HCT116 (cell line): ENCODE results near the gene KCNK6. TPM values are rescaled to one million over a fixed set of nuclear protein-coding genes. Genes with fewer than 3 reads are reported as not detected.

Experiments used
- ATAC-seq: fragments of 200-7000 bp; cut with Tn5 transposase; 2 replicates; pipeline ENCODE4 v1.9.1; 2020; ENCODE audit warnings: mild to moderate bottlenecking, moderate library complexity
- BruUV-seq: library from RNA; stranded (reverse); fragments of 400-500 nt; replicated peaks from 2 replicates; lab custom pipeline; 2021; lab: Mats Ljungman, UMichigan
- CTCF ChIA-PET: fragments of 300-600 bp; sonication (Branson Sonifier 250); formaldehyde crosslinking; loops from one replicate; lab custom pipeline; 2021; ENCODE audit warnings: antibody characterized with exemption; lab: Charles Lee
- POLR2A ChIA-PET: fragments of 300-600, 350-600 bp; sonication (Branson Sonifier 250); formaldehyde crosslinking; loops from one replicate; lab custom pipeline; 2021; ENCODE audit warnings: antibody characterized with exemption; lab: Charles Lee
- RAD21 ChIA-PET, 2 experiments: fragments of 300-600 bp; sonication (Branson Sonifier 250); formaldehyde crosslinking; loops; one replicate each; lab custom pipeline; 2023; ENCODE audit warnings: low total read pairs in 2 of 2; ENCODE audit not compliant: uncharacterized antibody in 2 of 2, unreplicated experiment in 2 of 2, low non-redundant PET in 1 of 2; lab: Charles Lee
- DNase-seq: peaks from one replicate; pipeline ENCODE4 v3.0.0-alpha.2; 2010; ENCODE audit warnings: low read depth, low spot score
- H2AFZ ChIP-seq: fragments of 200-600 bp; shearing (Covaris generic), sonication (generic); 2 replicates; pipeline ENCODE4 v1.6.1; 2017; ENCODE audit warnings: low read depth, mixed run types, mixed read lengths, antibody characterized with exemption, low read length; ENCODE audit not compliant: poor library complexity, severe bottlenecking
- H3K27ac ChIP-seq: 2 replicates; pipeline ENCODE4 v1.5.1; 2012; ENCODE audit warnings: low read depth, low read length
- H3K27me3 ChIP-seq: fragments of 200-600 bp; sonication (generic); 2 replicates; pipeline ENCODE4 v1.6.1; 2016; ENCODE audit warnings: mixed run types, low read length, mixed read lengths; ENCODE audit not compliant: insufficient read depth
- H3K36me3 ChIP-seq, 2 experiments: fragments of 200-500 bp in 1 of 2; fragments of 200-600 bp in 1 of 2; sonication (Bioruptor generic) in 1 of 2; sonication (generic) in 1 of 2; 2 replicates each; pipeline versions ENCODE4 v1.5.1 to v1.6.1; 2014 to 2016; ENCODE audit warnings: low read length in 2 of 2, inconsistent platforms in 1 of 2, mixed read lengths in 1 of 2, mixed run types in 1 of 2; ENCODE audit not compliant: insufficient read depth in 2 of 2, control insufficient read depth in 1 of 2
- H3K4me1 ChIP-seq, 2 experiments: fragments of 200-600 bp in 1 of 2; sonication (generic) in 1 of 2; 2 replicates each; pipeline versions ENCODE4 v1.5.1 to v1.6.1; 2012 to 2017; ENCODE audit warnings: low read length in 2 of 2, inconsistent platforms in 1 of 2, mild to moderate bottlenecking in 1 of 2, mixed read lengths in 1 of 2, mixed run types in 1 of 2, moderate library complexity in 1 of 2; ENCODE audit not compliant: insufficient read depth in 2 of 2, control insufficient read depth in 1 of 2
- H3K4me2 ChIP-seq: fragments of 200-600 bp; sonication (generic); 2 replicates; pipeline ENCODE4 v1.6.1; 2017; ENCODE audit warnings: mixed run types, low read length, mixed read lengths
- H3K4me3 ChIP-seq, 2 experiments: fragments of 200-600 bp in 1 of 2; sonication (generic) in 1 of 2; replicated peaks in 1 of 2; 2 replicates each; pipeline ENCODE4 v1.5.1; 2011 to 2016; ENCODE audit warnings: low read length in 2 of 2, control low read depth in 1 of 2, low read depth in 1 of 2, mild to moderate bottlenecking in 1 of 2, mixed read lengths in 1 of 2, mixed run types in 1 of 2
- H3K79me2 ChIP-seq: fragments of 200-600 bp; sonication (generic); 2 replicates; pipeline ENCODE4 v1.6.1; 2017; ENCODE audit warnings: mild to moderate bottlenecking, mixed run types, low read length, moderate library complexity, mixed read lengths; ENCODE audit not compliant: insufficient read depth
- H3K9ac ChIP-seq: fragments of 200-600 bp; sonication (generic); 2 replicates; pipeline ENCODE4 v1.6.1; 2016; ENCODE audit warnings: low read length, mixed read lengths
- H3K9me2 ChIP-seq: fragments of 200-600 bp; sonication (generic), shearing (Covaris generic); 2 replicates; pipeline ENCODE4 v1.6.1; 2017; ENCODE audit warnings: mixed run types, mild to moderate bottlenecking, moderate library complexity; ENCODE audit not compliant: insufficient read depth
- H3K9me3 ChIP-seq, 2 experiments: fragments of 200-500 bp in 1 of 2; fragments of 200-600 bp in 1 of 2; sonication (Bioruptor generic) in 1 of 2; sonication (generic) in 1 of 2; 2 replicates each; pipeline ENCODE4 v1.6.1; 2014 to 2017; ENCODE audit warnings: low read length in 2 of 2, mixed read lengths in 2 of 2, inconsistent platforms in 1 of 2, low read depth in 1 of 2, mild to moderate bottlenecking in 1 of 2, mixed run types in 1 of 2, moderate library complexity in 1 of 2; ENCODE audit not compliant: control insufficient read depth in 1 of 2, insufficient read depth in 1 of 2
- H4K20me1 ChIP-seq: fragments of 200-600 bp; sonication (generic), shearing (Covaris generic); 2 replicates; pipeline ENCODE4 v1.6.1; 2017; ENCODE audit warnings: mixed run types, mild to moderate bottlenecking, moderate library complexity; ENCODE audit not compliant: insufficient read depth
- CEBPB ChIP-seq: IDR thresholded peaks from 2 replicates; pipeline ENCODE4 v1.6.1; 2012; ENCODE audit warnings: low read depth
- EGR1 ChIP-seq: IDR thresholded peaks from 2 replicates; pipeline ENCODE4 v1.6.1; 2012; ENCODE audit warnings: low read depth
- JUND ChIP-seq: IDR thresholded peaks from 2 replicates; pipeline ENCODE4 v1.6.1; 2012
- POLR2A ChIP-seq: IDR thresholded peaks from 2 replicates; pipeline ENCODE4 v1.7.0; 2011; ENCODE audit warnings: borderline replicate concordance; ENCODE audit not compliant: insufficient read depth, insufficient read length; ENCODE audit errors: extremely low read depth
- SRF ChIP-seq: IDR thresholded peaks from 2 replicates; pipeline ENCODE4 v1.6.1; 2012; ENCODE audit warnings: low read depth
- YY1 ChIP-seq: IDR thresholded peaks from 2 replicates; pipeline ENCODE4 v1.6.1; 2011; ENCODE audit warnings: low read length, low read depth, moderate library complexity, mild to moderate bottlenecking; ENCODE audit not compliant: insufficient replicate concordance; ENCODE audit errors: extremely low read depth
- intact Hi-C: fragments of 100-400 bp; cut with micrococcal nuclease; formaldehyde crosslinking; loops from 2 replicates; pipeline ENCODE4 v1.10.0; 2022
- total RNA-seq: library from RNA; stranded (reverse); gene quantifications from one replicate; pipeline ENCODE4 v1.2.1, GENCODE V29; 2021; ENCODE audit not compliant: unreplicated experiment
- TF ChIP-seq, protein P1 (sequence below): IDR thresholded peaks from 2 replicates; pipeline ENCODE4 v1.6.1; 2011; ENCODE audit warnings: mild to moderate bottlenecking, low read length, moderate library complexity; ENCODE audit not compliant: insufficient replicate concordance; ENCODE audit errors: extremely low read depth
- TF ChIP-seq, protein P2 (sequence below): IDR thresholded peaks from 2 replicates; pipeline ENCODE4 v1.6.1; 2012
- TF ChIP-seq, protein P3 (sequence below), 3 experiments: fragments of 200-600 bp in 1 of 3; sonication (generic) in 1 of 3; IDR thresholded peaks in 2 of 3; conservative IDR thresholded peaks in 1 of 3; 2 replicates each; pipeline ENCODE4 v1.5.1; 2012 to 2017; ENCODE audit warnings: low read depth in 2 of 3, low read length in 2 of 3, antibody characterized with exemption in 1 of 3, borderline replicate concordance in 1 of 3, control low read depth in 1 of 3, mild to moderate bottlenecking in 1 of 3, mixed read lengths in 1 of 3, mixed run types in 1 of 3, moderate library complexity in 1 of 3; ENCODE audit not compliant: insufficient read depth in 1 of 3
- TF ChIP-seq, protein P4 (sequence below): IDR thresholded peaks from 2 replicates; pipeline ENCODE4 v1.6.1; 2012; ENCODE audit warnings: low read depth

The KCNK6 gene
- total RNA-seq, 1 experiment from 2014 or later: 11.0 TPM

DNA sequence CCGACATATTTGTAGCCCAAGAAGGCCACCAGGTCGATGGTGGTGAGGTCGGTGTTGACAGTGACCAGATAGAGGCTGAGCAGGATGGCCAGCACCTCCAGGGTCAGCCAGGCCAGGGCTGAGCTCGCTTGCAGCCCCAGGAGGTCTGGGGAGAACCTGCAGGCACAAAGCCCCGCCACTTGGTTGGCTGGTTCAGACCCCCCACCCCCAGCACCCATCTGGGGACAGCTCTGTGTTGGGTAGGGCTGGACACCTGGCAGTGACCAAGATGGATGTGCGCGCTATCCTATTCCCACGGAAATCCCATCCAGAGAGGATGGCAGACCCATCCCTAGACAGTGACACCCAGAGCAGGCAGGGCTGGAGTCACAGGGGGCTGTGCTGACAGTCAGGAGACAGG lies 12.0 kb upstream of the KCNK6 start:
- ChIA-PET CTCF (no interaction called here), POLR2A (no interaction called here), RAD21 (no interaction called here)
- ATAC-seq: no peak
- H2AFZ ChIP-seq: no peak overlapping the region
- H3K9ac ChIP-seq: 0 out of 2 replicates have a peak overlapping the region, but pooled peaks have one; percentile 8
- no peak for DNase-seq
- intact Hi-C loops: no loop called here
- BruUV-seq: no TSS peak
- no peak overlapping the region; the same call in 1 of the 2 replicates for H3K27ac ChIP-seq
- H3K36me3 ChIP-seq: peaks cover 10% of the 10 kb centered on the region in 2 experiments; a peak in 3 of 4 replicates
- H3K4me2 ChIP-seq: no peak overlapping the region
- H4K20me1 ChIP-seq: no peaks in the 10 kb centered on the region
- H3K27me3 ChIP-seq: no peaks in the 10 kb centered on the region
- TF ChIP-seq, protein P1, sequence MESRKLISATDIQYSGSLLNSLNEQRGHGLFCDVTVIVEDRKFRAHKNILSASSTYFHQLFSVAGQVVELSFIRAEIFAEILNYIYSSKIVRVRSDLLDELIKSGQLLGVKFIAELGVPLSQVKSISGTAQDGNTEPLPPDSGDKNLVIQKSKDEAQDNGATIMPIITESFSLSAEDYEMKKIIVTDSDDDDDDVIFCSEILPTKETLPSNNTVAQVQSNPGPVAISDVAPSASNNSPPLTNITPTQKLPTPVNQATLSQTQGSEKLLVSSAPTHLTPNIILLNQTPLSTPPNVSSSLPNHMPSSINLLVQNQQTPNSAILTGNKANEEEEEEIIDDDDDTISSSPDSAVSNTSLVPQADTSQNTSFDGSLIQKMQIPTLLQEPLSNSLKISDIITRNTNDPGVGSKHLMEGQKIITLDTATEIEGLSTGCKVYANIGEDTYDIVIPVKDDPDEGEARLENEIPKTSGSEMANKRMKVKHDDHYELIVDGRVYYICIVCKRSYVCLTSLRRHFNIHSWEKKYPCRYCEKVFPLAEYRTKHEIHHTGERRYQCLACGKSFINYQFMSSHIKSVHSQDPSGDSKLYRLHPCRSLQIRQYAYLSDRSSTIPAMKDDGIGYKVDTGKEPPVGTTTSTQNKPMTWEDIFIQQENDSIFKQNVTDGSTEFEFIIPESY: no peak
- TF ChIP-seq EGR1: no peak
- TF ChIP-seq, protein P2, sequence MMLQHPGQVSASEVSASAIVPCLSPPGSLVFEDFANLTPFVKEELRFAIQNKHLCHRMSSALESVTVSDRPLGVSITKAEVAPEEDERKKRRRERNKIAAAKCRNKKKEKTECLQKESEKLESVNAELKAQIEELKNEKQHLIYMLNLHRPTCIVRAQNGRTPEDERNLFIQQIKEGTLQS: no peak
- no peak for TF ChIP-seq SRF
- no peak for TF ChIP-seq POLR2A
- TF ChIP-seq YY1: no peak
- TF ChIP-seq, protein P3, sequence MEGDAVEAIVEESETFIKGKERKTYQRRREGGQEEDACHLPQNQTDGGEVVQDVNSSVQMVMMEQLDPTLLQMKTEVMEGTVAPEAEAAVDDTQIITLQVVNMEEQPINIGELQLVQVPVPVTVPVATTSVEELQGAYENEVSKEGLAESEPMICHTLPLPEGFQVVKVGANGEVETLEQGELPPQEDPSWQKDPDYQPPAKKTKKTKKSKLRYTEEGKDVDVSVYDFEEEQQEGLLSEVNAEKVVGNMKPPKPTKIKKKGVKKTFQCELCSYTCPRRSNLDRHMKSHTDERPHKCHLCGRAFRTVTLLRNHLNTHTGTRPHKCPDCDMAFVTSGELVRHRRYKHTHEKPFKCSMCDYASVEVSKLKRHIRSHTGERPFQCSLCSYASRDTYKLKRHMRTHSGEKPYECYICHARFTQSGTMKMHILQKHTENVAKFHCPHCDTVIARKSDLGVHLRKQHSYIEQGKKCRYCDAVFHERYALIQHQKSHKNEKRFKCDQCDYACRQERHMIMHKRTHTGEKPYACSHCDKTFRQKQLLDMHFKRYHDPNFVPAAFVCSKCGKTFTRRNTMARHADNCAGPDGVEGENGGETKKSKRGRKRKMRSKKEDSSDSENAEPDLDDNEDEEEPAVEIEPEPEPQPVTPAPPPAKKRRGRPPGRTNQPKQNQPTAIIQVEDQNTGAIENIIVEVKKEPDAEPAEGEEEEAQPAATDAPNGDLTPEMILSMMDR (IDR thresholded peaks at IDR 0.05 in 2 of 3, conservative IDR thresholded peaks at IDR 0.05 in 1 of 3; ENCODE audit: borderline replicate concordance in 1 of 3, insufficient read depth in 1 of 3, low read depth in 2 of 3, low read length in 2 of 3): no peak
- TF ChIP-seq JUND: no peak
- TF ChIP-seq CEBPB: no peak
- TF ChIP-seq, protein P4, sequence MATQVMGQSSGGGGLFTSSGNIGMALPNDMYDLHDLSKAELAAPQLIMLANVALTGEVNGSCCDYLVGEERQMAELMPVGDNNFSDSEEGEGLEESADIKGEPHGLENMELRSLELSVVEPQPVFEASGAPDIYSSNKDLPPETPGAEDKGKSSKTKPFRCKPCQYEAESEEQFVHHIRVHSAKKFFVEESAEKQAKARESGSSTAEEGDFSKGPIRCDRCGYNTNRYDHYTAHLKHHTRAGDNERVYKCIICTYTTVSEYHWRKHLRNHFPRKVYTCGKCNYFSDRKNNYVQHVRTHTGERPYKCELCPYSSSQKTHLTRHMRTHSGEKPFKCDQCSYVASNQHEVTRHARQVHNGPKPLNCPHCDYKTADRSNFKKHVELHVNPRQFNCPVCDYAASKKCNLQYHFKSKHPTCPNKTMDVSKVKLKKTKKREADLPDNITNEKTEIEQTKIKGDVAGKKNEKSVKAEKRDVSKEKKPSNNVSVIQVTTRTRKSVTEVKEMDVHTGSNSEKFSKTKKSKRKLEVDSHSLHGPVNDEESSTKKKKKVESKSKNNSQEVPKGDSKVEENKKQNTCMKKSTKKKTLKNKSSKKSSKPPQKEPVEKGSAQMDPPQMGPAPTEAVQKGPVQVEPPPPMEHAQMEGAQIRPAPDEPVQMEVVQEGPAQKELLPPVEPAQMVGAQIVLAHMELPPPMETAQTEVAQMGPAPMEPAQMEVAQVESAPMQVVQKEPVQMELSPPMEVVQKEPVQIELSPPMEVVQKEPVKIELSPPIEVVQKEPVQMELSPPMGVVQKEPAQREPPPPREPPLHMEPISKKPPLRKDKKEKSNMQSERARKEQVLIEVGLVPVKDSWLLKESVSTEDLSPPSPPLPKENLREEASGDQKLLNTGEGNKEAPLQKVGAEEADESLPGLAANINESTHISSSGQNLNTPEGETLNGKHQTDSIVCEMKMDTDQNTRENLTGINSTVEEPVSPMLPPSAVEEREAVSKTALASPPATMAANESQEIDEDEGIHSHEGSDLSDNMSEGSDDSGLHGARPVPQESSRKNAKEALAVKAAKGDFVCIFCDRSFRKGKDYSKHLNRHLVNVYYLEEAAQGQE: no peak
- H3K9me2 ChIP-seq: no peaks in the 10 kb centered on the region
- no peak overlapping the region for H3K4me3 ChIP-seq
- H3K9me3 ChIP-seq: no peaks in the 10 kb centered on the region
- peaks cover 17 to 26% of the 10 kb centered on the region in 2 experiments for H3K4me1 ChIP-seq
- H3K79me2 ChIP-seq: peaks cover 22% of the 10 kb centered on the region
